ENCODE measurements around the gene TRUB1.

- TF ChIP-seq GATA3 (IDR thresholded peaks at IDR 0.05; ENCODE audit: low read depth, low read length) (no peak), GATA2 (IDR thresholded peaks at IDR 0.05; ENCODE audit: low read depth, low read length) (no peak)
Observed at GRCh38 chr10:114963908-114964307, 25.9 kb downstream of the TRUB1 start.

Measured in SH-SY5Y (cell line).